HuH-7.5 (cell line): ENCODE measurements around the gene RABGAP1L.
"Not testable (repeated sequence)": the region's sequence is repeated elsewhere in the genome, so short reads cannot be mapped to it uniquely, and the experiment has no call there.

ENCODE experiments used
- DNase-seq: peaks from one replicate; pipeline ENCODE4 v3.0.0; 2011; ENCODE audit warnings: low spot score

Gene RABGAP1L

DNA sequence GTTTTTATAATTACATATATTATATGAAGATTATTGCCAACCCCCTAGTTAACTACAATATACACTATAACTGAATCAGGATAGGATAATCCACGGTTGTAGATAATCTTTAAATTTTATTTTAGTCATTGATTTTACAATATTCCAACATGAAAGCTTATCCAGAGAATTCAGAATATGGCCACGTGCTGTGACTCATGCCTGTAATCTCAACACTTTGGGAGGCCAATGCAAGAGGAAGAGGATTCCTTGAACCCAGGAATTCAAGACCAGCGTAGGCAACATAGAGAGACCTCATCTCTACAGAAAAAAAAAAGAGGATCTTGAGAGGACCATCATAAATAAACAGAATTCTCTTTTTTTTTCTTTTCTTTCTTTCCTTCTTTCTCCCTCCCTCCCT is 720.9 kb downstream of the RABGAP1L start:
- DNase-seq: no peak

- no peak for DNase-seq
These were observed 724.1 kb downstream of the RABGAP1L start for GRCh38 chr1:174883409-174883808.

GRCh38 chr1:174884038-174884437 is 724.7 kb downstream of the RABGAP1L start:
- no peak for DNase-seq

DNA sequence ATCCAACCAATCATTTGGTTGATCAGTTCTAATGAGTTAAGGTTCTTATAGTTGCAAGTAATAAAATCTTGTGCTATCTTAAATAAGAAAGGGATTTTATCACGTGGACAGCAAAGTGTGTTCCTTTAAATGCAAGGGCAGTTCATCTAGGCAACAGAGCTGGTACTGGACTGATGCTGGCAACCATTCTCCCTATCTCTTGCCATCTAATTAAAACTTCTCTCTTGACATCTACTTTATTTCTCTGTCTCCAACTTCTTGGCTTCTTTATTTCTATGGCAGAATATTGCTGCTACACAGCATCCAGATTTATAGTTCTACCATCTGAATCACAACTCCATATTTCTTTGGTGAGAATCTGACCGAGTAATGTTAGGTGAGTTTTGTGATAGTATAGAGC is 725.2 kb downstream of the RABGAP1L start:
- DNase-seq: no peak

GRCh38 chr1:174890024-174890423 is 730.7 kb downstream of the RABGAP1L start:
- no peak for DNase-seq

DNA sequence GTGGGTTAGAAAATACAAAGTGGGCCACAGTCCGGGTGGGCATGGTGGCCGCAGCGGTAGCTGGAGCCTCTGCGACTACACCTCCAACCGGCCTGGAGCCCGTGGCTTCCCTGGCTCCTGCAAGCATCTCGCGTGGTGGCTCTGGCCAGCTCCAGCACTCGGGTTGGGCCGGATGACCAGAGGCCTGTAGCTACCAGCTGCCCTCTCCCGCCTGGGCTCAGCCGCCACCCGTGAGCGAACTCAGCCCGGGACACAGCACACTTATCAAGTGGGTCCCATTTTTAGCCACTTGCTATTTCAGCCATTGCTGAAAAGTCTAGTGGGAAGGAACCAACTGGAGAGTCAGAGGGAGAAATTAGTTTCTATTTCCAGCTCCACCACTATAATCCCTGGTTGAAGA is 732.7 kb downstream of the RABGAP1L start:
- DNase-seq: no peak

DNA sequence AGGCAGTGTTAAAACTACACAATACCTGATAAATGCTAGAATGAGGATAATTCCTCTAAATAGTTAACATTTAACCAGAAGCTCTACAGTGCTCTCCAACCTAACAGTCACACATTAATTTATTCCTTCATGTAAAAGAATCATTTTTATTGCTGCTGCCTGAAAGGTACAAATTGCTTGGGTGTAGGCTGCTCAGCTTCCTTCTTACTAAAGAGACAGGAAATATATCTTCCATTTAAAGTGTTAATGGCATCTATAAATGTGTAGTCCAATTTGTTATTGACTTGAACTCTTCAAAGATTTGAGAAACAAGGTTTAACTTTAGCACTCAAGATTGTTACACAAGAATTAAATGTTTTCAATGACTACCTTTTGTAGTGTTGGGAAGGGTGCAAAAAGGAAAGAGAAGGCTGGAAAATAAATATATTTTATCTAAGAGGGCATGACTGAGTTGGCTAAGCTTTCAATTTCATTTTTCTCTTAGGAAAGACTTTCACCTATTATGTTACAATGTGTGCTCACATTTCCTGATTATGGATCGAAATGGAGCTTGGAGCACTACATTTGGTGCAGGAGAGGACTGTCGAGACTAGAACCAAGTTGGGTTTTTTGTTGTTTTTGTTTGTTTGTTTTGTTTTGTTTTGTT is 734.9 kb downstream of the RABGAP1L start:
- no peak for DNase-seq

GRCh38 chr1:174895610-174896009 is 736.3 kb downstream of the RABGAP1L start:
- not testable (repeated sequence) for DNase-seq

- DNase-seq: no peak
These were observed 738.9 kb downstream of the RABGAP1L start for GRCh38 chr1:174898102-174898797.

- DNase-seq: no peak
These were observed 741.0 kb downstream of the RABGAP1L start for GRCh38 chr1:174900317-174900716.

DNA sequence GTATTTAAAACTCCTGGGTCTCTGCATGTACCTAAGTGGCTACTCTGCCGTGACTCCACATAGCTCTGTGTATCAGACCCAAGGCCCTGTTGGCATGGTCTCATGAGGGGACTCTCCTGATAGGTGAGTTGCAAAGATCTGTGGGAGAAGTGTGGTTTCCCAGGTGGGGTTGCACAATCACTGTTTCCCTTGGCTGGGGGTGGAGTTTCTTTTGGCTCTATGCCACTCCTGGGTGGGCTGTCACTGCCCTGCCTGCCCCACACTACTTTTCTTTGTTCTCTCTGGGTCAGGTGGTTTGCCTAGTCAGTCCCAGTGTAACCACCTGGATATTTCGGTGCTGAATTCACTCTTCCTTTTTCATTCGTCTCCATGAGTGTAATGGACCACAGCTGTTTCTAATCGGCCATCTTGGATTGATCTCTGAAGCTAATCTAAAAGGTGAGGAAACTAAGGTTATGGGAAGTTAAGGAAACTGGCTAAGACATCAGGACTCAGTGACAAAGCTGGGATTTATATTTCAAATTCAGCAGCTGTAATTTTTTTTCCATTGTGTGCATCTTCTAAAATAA is 743.3 kb downstream of the RABGAP1L start:
- no peak for DNase-seq

GRCh38 chr1:174911606-174912005 is 752.3 kb downstream of the RABGAP1L start:
- DNase-seq: no peak

- no peak for DNase-seq
These were observed 752.9 kb downstream of the RABGAP1L start for GRCh38 chr1:174912264-174912663.

- no peak for DNase-seq
These were observed 754.0 kb downstream of the RABGAP1L start for GRCh38 chr1:174913225-174913903.

- DNase-seq: no peak
These were observed 755.7 kb downstream of the RABGAP1L start for GRCh38 chr1:174914991-174915390.

GRCh38 chr1:174916846-174917245 is 757.5 kb downstream of the RABGAP1L start:
- no peak for DNase-seq

DNA sequence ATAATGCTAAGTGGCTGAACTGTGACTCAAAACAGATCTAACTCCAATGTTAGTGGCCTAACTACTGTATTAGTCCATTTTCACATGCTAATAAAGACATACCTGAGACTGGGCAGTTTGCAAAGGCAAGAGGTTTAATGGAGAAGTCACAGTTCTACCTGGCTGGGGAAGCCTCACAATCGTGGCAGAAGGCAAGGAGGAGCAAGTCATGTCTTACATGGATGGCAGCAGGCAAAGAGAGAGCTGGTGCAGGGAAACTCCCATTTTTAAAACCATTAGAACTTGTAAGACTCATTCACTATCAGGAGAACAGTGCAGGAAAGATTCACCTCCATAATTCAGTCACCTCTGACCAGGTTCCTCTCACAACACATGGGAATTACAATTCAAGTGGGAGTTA is 760.8 kb downstream of the RABGAP1L start:
- DNase-seq: no peak

- no peak for DNase-seq
These were observed 762.8 kb downstream of the RABGAP1L start for GRCh38 chr1:174922121-174922520.

GRCh38 chr1:174923820-174924219 is 764.5 kb downstream of the RABGAP1L start:
- no peak for DNase-seq

GRCh38 chr1:174928541-174928940 is 769.2 kb downstream of the RABGAP1L start:
- DNase-seq: no peak

- no peak for DNase-seq
These were observed 771.9 kb downstream of the RABGAP1L start for GRCh38 chr1:174931214-174931613.

- no peak for DNase-seq
These were observed 773.3 kb downstream of the RABGAP1L start for GRCh38 chr1:174932587-174932986.
